ENCODE results near the gene PSMA6. TPM values are rescaled to one million over a fixed set of nuclear protein-coding genes. Genes with fewer than 3 reads are reported as not detected.
"Not testable (repeated sequence)": the region's sequence is repeated elsewhere in the genome, so short reads cannot be mapped to it uniquely, and the experiment has no call there.

PSMA6 gene
- total RNA-seq, 6 experiments from 2014 or later = 66.9 to 122 (median 81.1) TPM

- Histone ChIP-seq H3K27ac (no peak overlapping the region), H3K27me3 (no peaks in the 10 kb centered on the region), H3K4me3 (no peak overlapping the region), H3K36me3 (no peaks in the 10 kb centered on the region), H3K9me3 (no peaks in the 10 kb centered on the region), H3K4me1 (no peaks in the 10 kb centered on the region)
- intact Hi-C loops (cut with DNase I) = no loop called here
- TF ChIP-seq CTCF (IDR thresholded peaks at IDR 0.05) (no peak), POLR2A (IDR thresholded peaks at IDR 0.05) (no peak)
- ATAC-seq (no peak), DNase-seq (no peak)
- WGBS (ENCODE audit: insufficient coverage, low coverage, low lambda C conversion rate, missing lambda C conversion rate) = 100% methylated on average over 3 of the region's 4 CpGs
Measured at GRCh38 chr14:35245051-35245450, 47.1 kb upstream of the PSMA6 start.

GRCh38 chr14:35247777-35248475 lies 44.3 kb upstream of the PSMA6 start:
- peak overlapping the region in 1 of 3 donors; percentile 6 for H3K27ac ChIP-seq
- intact Hi-C loops (cut with DNase I) = no loop called here
- DNase-seq (no peak), ATAC-seq (peak in 3 of 4 donors; percentile 40 to 75 (median 71))
- no peaks in the 10 kb centered on the region for H3K27me3 ChIP-seq
- H3K36me3 ChIP-seq = no peaks in the 10 kb centered on the region
- no peak for TF ChIP-seq POLR2A (IDR thresholded peaks at IDR 0.05)
- H3K9me3 ChIP-seq = no peaks in the 10 kb centered on the region
- no peaks in the 10 kb centered on the region for H3K4me1 ChIP-seq
- WGBS (ENCODE audit: insufficient coverage, low coverage, low lambda C conversion rate, missing lambda C conversion rate) = 65% methylated on average over 4 of the region's 4 CpGs
- H3K4me3 ChIP-seq = no peak overlapping the region

GRCh38 chr14:35248476-35248788 lies 43.8 kb upstream of the PSMA6 start:
- intact Hi-C loops (cut with DNase I) = no loop called here
- H3K4me3 ChIP-seq = no peak overlapping the region
- ATAC-seq (no peak), DNase-seq (no peak)
- no peaks in the 10 kb centered on the region for H3K4me1 ChIP-seq
- TF ChIP-seq POLR2A (IDR thresholded peaks at IDR 0.05) (no peak), CTCF (IDR thresholded peaks at IDR 0.05) (no peak)
- no peaks in the 10 kb centered on the region for H3K36me3 ChIP-seq
- no peaks in the 10 kb centered on the region for H3K9me3 ChIP-seq
- peak overlapping the region in 1 of 3 donors; percentile 6 for H3K27ac ChIP-seq
- H3K27me3 ChIP-seq = no peaks in the 10 kb centered on the region

GRCh38 chr14:35250319-35250718 lies 41.9 kb upstream of the PSMA6 start:
- intact Hi-C loops (cut with DNase I) = no loop called here
- 68% methylated on average over 4 of the region's 4 CpGs for WGBS (ENCODE audit: insufficient coverage, low coverage, low lambda C conversion rate, missing lambda C conversion rate)
- Histone ChIP-seq H3K36me3 (no peaks in the 10 kb centered on the region), H3K4me1 (no peaks in the 10 kb centered on the region), H3K4me3 (no peak overlapping the region), H3K9me3 (no peaks in the 10 kb centered on the region), H3K27me3 (no peaks in the 10 kb centered on the region), H3K27ac (no peak overlapping the region)
- no peak for TF ChIP-seq CTCF (IDR thresholded peaks at IDR 0.05)
- TF ChIP-seq POLR2A (IDR thresholded peaks at IDR 0.05) = no peak
- ATAC-seq (no peak), DNase-seq (no peak)

GRCh38 chr14:35252451-35252868 lies 39.7 kb upstream of the PSMA6 start:
- TF ChIP-seq CTCF (IDR thresholded peaks at IDR 0.05) (no peak), POLR2A (IDR thresholded peaks at IDR 0.05) (no peak)

GRCh38 chr14:35253056-35253455 lies 39.1 kb upstream of the PSMA6 start:
- ATAC-seq; H3K27ac ChIP-seq; H3K9me3 ChIP-seq; H3K4me1 ChIP-seq; H3K36me3 ChIP-seq; DNase-seq; H3K4me3 ChIP-seq; intact Hi-C loops (cut with DNase I); H3K27me3 ChIP-seq: not testable (repeated sequence)
- WGBS (ENCODE audit: insufficient coverage, low coverage, low lambda C conversion rate, missing lambda C conversion rate) = 95% methylated on average over 3 of the region's 3 CpGs

More at GRCh38 chr14:35252451-35252868, 39.7 kb upstream of the PSMA6 start:
- DNase-seq = no peak
- Histone ChIP-seq H3K9me3 (no peaks in the 10 kb centered on the region), H3K27me3 (no peaks in the 10 kb centered on the region), H3K27ac (no peak overlapping the region), H3K36me3 (no peaks in the 10 kb centered on the region), H3K4me3 (no peak overlapping the region), H3K4me1 (no peaks in the 10 kb centered on the region)
- 75% methylated on average over 1 of the region's 1 CpG for WGBS (ENCODE audit: insufficient coverage, low coverage, low lambda C conversion rate, missing lambda C conversion rate)
- no peak for ATAC-seq
- intact Hi-C loops (cut with DNase I) = no loop called here

- ATAC-seq = not testable (repeated sequence)
Measured at GRCh38 chr14:35254034-35254622, 38.1 kb upstream of the PSMA6 start.

More at GRCh38 chr14:35254034-35254622, 38.1 kb upstream of the PSMA6 start:
- H3K27me3 ChIP-seq; H3K36me3 ChIP-seq; DNase-seq; H3K4me1 ChIP-seq; H3K9me3 ChIP-seq; H3K4me3 ChIP-seq; H3K27ac ChIP-seq; intact Hi-C loops (cut with DNase I): not testable (repeated sequence)
- 83% methylated on average over 7 of the region's 7 CpGs for WGBS (ENCODE audit: insufficient coverage, low coverage, low lambda C conversion rate, missing lambda C conversion rate)
